CD14-positive monocyte (primary cell): ENCODE measurements around the gene TCOF1. TPM values are rescaled to one million over a fixed set of nuclear protein-coding genes. Genes with fewer than 3 reads are reported as not detected.

Experiments
- DNase-seq, 3 donors: peaks; one replicate each; pipeline ENCODE4 v3.0.0-alpha.2; 2011 to 2022
- H2AFZ ChIP-seq: 2 replicates; pipeline ENCODE4 v1.6.0; 2012; ENCODE audit warnings: mild to moderate bottlenecking, low read depth, low read length, inconsistent platforms; ENCODE audit not compliant: insufficient read depth, poor library complexity, severe bottlenecking
- H3K27ac ChIP-seq, 2 donors: 1 replicate in 1 of 2; 2 replicates in 1 of 2; pipeline ENCODE4 v1.5.1; 2012 to 2013; ENCODE audit warnings: low read length in 2 of 2, control low read depth in 1 of 2, inconsistent platforms in 1 of 2, low read depth in 1 of 2, mild to moderate bottlenecking in 1 of 2
- H3K27me3 ChIP-seq, 2 donors: one replicate each; pipeline versions ENCODE4 v1.6.0 to v1.6.1; 2011 to 2013; ENCODE audit warnings: low read length in 2 of 2; ENCODE audit not compliant: control insufficient read depth in 2 of 2, insufficient read depth in 2 of 2
- H3K36me3 ChIP-seq, 2 donors: replicated peaks in 1 of 2; 1 replicate in 1 of 2; 2 replicates in 1 of 2; pipeline versions ENCODE4 v1.5.1 to v1.6.1; 2012 to 2013; ENCODE audit warnings: low read length in 2 of 2, control low read depth in 1 of 2, inconsistent platforms in 1 of 2, mild to moderate bottlenecking in 1 of 2; ENCODE audit not compliant: insufficient read depth in 2 of 2, control insufficient read depth in 1 of 2
- H3K4me1 ChIP-seq, 2 donors: 1 replicate in 1 of 2; 2 replicates in 1 of 2; pipeline versions ENCODE4 v1.5.1 to v1.6.1; 2012 to 2013; ENCODE audit warnings: low read length in 2 of 2, control low read depth in 1 of 2, inconsistent platforms in 1 of 2, mild to moderate bottlenecking in 1 of 2, moderate library complexity in 1 of 2; ENCODE audit not compliant: insufficient read depth in 2 of 2, control insufficient read depth in 1 of 2
- H3K4me2 ChIP-seq: replicated peaks from 2 replicates; pipeline ENCODE3; 2012; ENCODE audit warnings: low read length, moderate library complexity, mild to moderate bottlenecking; ENCODE audit not compliant: poor library complexity, severe bottlenecking; ENCODE audit errors: extremely low read depth
- H3K4me3 ChIP-seq, 3 experiments: fragments of 200-600 bp in 1 of 3; sonication (generic) in 1 of 3; replicated peaks in 1 of 3; 1 replicate in 2 of 3; 2 replicates in 1 of 3; pipeline ENCODE4 v1.5.1; 2011 to 2013; ENCODE audit warnings: low read length in 3 of 3, mild to moderate bottlenecking in 3 of 3, control low read depth in 2 of 3, low read depth in 2 of 3, inconsistent platforms in 1 of 3, moderate library complexity in 1 of 3
- H3K79me2 ChIP-seq: 2 replicates; pipeline ENCODE4 v1.6.0; 2012; ENCODE audit warnings: mild to moderate bottlenecking, control low read depth, inconsistent platforms, low read length, moderate library complexity; ENCODE audit not compliant: insufficient read depth
- H3K9ac ChIP-seq: 2 replicates; pipeline ENCODE4 v1.6.0; 2017; ENCODE audit warnings: low read length, mild to moderate bottlenecking; ENCODE audit not compliant: insufficient read depth, poor library complexity, severe bottlenecking
- H3K9me3 ChIP-seq, 2 donors: replicated peaks in 1 of 2; 1 replicate in 1 of 2; 2 replicates in 1 of 2; pipeline versions ENCODE4 v1.5.1 to v1.6.1; 2012 to 2013; ENCODE audit warnings: low read length in 2 of 2, control low read depth in 1 of 2; ENCODE audit not compliant: control insufficient read depth in 1 of 2, insufficient read depth in 1 of 2
- H4K20me1 ChIP-seq: 2 replicates; pipeline ENCODE4 v1.6.0; 2012; ENCODE audit warnings: mild to moderate bottlenecking, low read length, control low read depth, moderate library complexity; ENCODE audit not compliant: insufficient read depth
- H3K27ac Mint-ChIP-seq, 7 donors: one replicate each; pipeline ENCODE4 v1.8.0; 2020; ENCODE audit warnings: mild to moderate bottlenecking in 7 of 7, mixed read lengths in 7 of 7, moderate library complexity in 6 of 7, inconsistent platforms in 2 of 7
- H3K27me3 Mint-ChIP-seq, 3 donors: one replicate each; pipeline ENCODE4 v1.8.0; 2021 to 2022; ENCODE audit warnings: low read depth in 3 of 3, mild to moderate bottlenecking in 3 of 3, mixed read lengths in 3 of 3, moderate library complexity in 3 of 3, inconsistent platforms in 1 of 3
- H3K36me3 Mint-ChIP-seq, 2 donors: one replicate each; pipeline ENCODE4 v1.8.0; 2020; ENCODE audit warnings: mixed read lengths in 2 of 2, inconsistent platforms in 1 of 2, mild to moderate bottlenecking in 1 of 2
- H3K4me1 Mint-ChIP-seq: one replicate; pipeline ENCODE4 v1.8.0; 2020; ENCODE audit warnings: mild to moderate bottlenecking, mixed read lengths
- H3K4me3 Mint-ChIP-seq, 2 donors: one replicate each; pipeline ENCODE4 v1.8.0; 2020; ENCODE audit warnings: mild to moderate bottlenecking in 2 of 2, mixed read lengths in 2 of 2, moderate library complexity in 1 of 2
- H3K9me3 Mint-ChIP-seq, 7 donors: one replicate each; pipeline ENCODE4 v1.8.0; 2020 to 2022; ENCODE audit warnings: mixed read lengths in 7 of 7, mild to moderate bottlenecking in 6 of 7, moderate library complexity in 6 of 7, inconsistent platforms in 2 of 7
- WGBS: methylation state at CpG from one replicate; pipeline ENCODE4 v1.1.5; 2013; ENCODE audit warnings: missing lambda C conversion rate; ENCODE audit not compliant: insufficient coverage; 5-methylcytosine and 5-hydroxymethylcytosine counted together
- intact Hi-C, 2 donors: fragments of 100-400 bp; cut with micrococcal nuclease; formaldehyde crosslinking; loops; one replicate each; pipeline versions ENCODE4 v1.15.0 to v1.15.1; 2023
- polyA plus RNA-seq, 3 donors: library from polyadenylated mRNA; depleted of rRNA in 1 of 3; unstranded in 2 of 3; stranded (reverse) in 1 of 3; fragments of 300-500 nt in 2 of 3; fragments of >200 nt in 1 of 3; fragmentation: Illumina TruSeq in 2 of 3; gene quantifications; 1 replicate in 2 of 3; 2 replicates in 1 of 3; pipeline ENCODE4 v1.2.3, GENCODE V29; 2012 to 2021
- TF ChIP-seq, protein P1 (sequence below): fragments of 200-600 bp; IDR thresholded peaks from one replicate; pipeline ENCODE4 v1.8.0; 2022; ENCODE audit warnings: antibody characterized with exemption, mild to moderate bottlenecking

Gene TCOF1
- polyA plus RNA-seq, 3 donors, result 1.4 to 18.0 (median 2.3) TPM

DNA sequence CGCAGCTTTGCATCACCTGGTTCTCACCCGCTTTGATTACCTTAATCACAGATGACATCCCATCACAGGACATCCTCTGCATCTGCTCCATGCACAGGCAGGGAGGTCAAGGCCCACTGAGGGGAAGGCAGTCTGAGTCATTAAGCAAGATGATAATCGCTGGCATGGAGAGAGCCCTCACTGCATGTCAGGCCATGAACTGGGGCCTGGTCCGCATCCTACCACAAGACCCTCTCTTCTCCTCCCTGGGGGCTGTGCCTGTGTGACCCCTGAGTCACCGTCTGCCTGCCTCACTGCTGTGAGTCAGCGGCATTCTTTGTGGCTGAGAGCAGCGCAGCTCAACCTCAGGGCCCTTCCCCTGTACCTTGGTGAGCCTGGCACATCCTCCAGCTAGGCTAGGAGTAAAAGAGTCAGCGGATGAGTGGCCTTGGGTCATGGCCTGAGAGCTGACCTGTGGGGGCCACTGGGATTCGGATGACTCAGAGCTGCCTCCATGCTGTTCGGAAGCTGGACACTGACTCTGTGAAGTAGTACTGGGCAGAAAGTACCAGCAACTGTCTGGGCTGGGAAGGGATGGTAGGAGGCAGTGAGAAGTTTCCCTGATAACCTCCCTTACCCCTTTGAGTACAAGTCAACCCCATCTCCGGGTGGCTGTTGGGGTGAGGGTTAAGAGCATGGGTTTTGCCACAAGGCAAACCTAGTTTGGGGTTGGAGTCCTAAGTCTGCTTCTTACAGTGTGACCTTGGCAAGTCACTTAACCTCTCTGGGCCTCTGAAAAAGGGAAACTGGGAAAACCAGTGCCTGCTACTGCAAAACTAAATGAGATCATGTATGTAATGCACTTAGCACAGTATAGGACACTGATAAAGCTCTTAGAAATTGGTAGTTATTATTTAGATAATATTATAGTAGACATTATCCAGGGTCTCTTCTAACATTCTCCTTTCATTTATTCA lies 40.2 kb upstream of the TCOF1 start:
- peaks cover 2% of the 10 kb centered on the region for H3K4me1 Mint-ChIP-seq
- DNase-seq, result no peak
- no peaks in the 10 kb centered on the region for H3K36me3 Mint-ChIP-seq
- no peak overlapping the region for H3K27ac Mint-ChIP-seq
- H3K27ac ChIP-seq, result no peak overlapping the region
- H4K20me1 ChIP-seq, result no peaks in the 10 kb centered on the region
- H3K9me3 Mint-ChIP-seq, result no peaks in the 10 kb centered on the region
- H3K9ac ChIP-seq, result no peak overlapping the region
- H3K9me3 ChIP-seq, result no peaks in the 10 kb centered on the region
- no peak overlapping the region for H3K4me3 Mint-ChIP-seq
- H3K4me2 ChIP-seq, result no peak overlapping the region
- H3K4me1 ChIP-seq, result no peaks in the 10 kb centered on the region
- TF ChIP-seq, protein P1, sequence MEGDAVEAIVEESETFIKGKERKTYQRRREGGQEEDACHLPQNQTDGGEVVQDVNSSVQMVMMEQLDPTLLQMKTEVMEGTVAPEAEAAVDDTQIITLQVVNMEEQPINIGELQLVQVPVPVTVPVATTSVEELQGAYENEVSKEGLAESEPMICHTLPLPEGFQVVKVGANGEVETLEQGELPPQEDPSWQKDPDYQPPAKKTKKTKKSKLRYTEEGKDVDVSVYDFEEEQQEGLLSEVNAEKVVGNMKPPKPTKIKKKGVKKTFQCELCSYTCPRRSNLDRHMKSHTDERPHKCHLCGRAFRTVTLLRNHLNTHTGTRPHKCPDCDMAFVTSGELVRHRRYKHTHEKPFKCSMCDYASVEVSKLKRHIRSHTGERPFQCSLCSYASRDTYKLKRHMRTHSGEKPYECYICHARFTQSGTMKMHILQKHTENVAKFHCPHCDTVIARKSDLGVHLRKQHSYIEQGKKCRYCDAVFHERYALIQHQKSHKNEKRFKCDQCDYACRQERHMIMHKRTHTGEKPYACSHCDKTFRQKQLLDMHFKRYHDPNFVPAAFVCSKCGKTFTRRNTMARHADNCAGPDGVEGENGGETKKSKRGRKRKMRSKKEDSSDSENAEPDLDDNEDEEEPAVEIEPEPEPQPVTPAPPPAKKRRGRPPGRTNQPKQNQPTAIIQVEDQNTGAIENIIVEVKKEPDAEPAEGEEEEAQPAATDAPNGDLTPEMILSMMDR, result no peak
- 92% methylated on average over 8 of the region's 11 CpGs for WGBS
- intact Hi-C loops, result no loop called here
- H3K27me3 ChIP-seq, result no peaks in the 10 kb centered on the region
- no peaks in the 10 kb centered on the region for H3K79me2 ChIP-seq
- H3K36me3 ChIP-seq, result no peaks in the 10 kb centered on the region
- H3K4me3 ChIP-seq, result no peak overlapping the region
- H2AFZ ChIP-seq, result no peak overlapping the region
- H3K27me3 Mint-ChIP-seq, result peaks cover 0 to 2% (median 2%) of the 10 kb centered on the region in 3 donors

DNA sequence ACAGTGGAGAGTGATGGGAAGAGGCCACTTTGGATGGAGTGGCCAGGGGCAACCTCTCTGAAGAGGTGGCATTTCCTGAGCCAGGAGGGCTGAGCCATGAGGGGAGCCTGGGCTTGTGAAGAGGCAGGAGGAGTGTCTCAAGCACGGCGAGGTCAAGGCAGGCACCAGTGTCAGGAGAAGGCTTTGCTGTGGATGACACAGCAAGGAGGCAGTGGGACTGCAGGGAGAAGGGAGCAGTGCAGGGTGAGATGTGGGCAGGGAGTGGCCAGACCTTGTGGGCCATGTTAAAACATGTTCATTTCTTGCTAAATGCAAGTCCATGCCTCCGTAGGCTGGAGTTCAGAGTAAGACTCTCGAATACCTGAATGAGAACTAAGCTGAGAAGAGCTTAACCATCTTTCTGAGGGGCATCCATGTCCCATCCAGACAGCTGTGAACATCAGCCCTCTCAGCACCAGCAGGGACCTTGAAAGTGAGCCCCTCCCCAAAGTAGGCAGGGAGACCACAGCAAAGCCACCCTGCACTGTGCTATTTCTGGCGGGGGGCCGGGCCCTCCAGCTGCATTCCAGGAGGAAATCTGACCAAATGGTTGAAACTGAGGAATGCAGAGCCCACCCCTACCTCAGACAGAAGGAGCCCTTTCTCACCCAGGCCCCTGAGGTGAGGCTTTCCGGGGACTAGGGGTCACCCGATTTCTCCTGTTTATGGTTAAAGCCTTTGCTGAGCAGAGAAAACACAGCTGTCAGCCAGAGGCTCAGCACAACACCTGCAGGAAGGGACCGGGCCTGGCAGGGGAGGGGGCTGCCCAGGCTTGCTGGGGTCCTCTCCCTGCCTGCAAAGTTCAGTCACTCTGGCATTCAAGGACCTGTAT lies 38.6 kb upstream of the TCOF1 start:
- H3K9ac ChIP-seq, result no peak overlapping the region
- H3K27ac ChIP-seq, result no peak overlapping the region
- intact Hi-C loops, result no loop called here
- WGBS, result 96% methylated on average over 7 of the region's 9 CpGs
- H3K4me1 Mint-ChIP-seq, result no peaks in the 10 kb centered on the region
- no peaks in the 10 kb centered on the region for H3K9me3 ChIP-seq
- H3K4me3 Mint-ChIP-seq, result no peak overlapping the region
- H3K9me3 Mint-ChIP-seq, result no peaks in the 10 kb centered on the region
- H3K36me3 Mint-ChIP-seq, result no peaks in the 10 kb centered on the region
- no peaks in the 10 kb centered on the region for H4K20me1 ChIP-seq
- peaks cover 0 to 2% (median 0%) of the 10 kb centered on the region in 3 donors for H3K27me3 Mint-ChIP-seq
- no peaks in the 10 kb centered on the region for H3K79me2 ChIP-seq
- TF ChIP-seq, protein P1, result no peak
- no peak overlapping the region for H3K4me3 ChIP-seq
- H3K4me1 ChIP-seq, result no peaks in the 10 kb centered on the region
- peak overlapping the region in 1 of 7 donors; percentile 5 for H3K27ac Mint-ChIP-seq
- DNase-seq, result no peak
- H3K4me2 ChIP-seq, result no peak overlapping the region
- no peaks in the 10 kb centered on the region for H3K36me3 ChIP-seq
- H2AFZ ChIP-seq, result no peak overlapping the region
- no peaks in the 10 kb centered on the region for H3K27me3 ChIP-seq
